AG04449 (cell line): Measurements from ENCODE around the gene PIGBOS1.
"Not testable (repeated sequence)": the region's sequence is repeated elsewhere in the genome, so short reads cannot be mapped to it uniquely, and the experiment has no call there.

ENCODE experiments used
- CTCF ChIA-PET: fragments of 350-600 bp; formaldehyde crosslinking; extraction: SDS; loops from one replicate; lab custom pipeline; 2021; ENCODE audit warnings: antibody characterized with exemption; lab: Yijun Ruan, JAX
- POLR2A ChIA-PET: fragments of 400-600, 350-600 bp; formaldehyde crosslinking; extraction: SDS; loops from one replicate; lab custom pipeline; 2020; ENCODE audit warnings: antibody characterized with exemption, inconsistent platforms; lab: Yijun Ruan, JAX
- DNase-seq: peaks from one replicate; pipeline ENCODE4 v3.0.0-alpha.2; 2010; ENCODE audit warnings: low read depth, low spot score
- H3K4me3 ChIP-seq: 2 replicates; pipeline ENCODE4 v1.5.1; 2011; ENCODE audit warnings: low read depth, mild to moderate bottlenecking, control low read depth, low read length
- CTCF ChIP-seq: IDR thresholded peaks from one replicate; pipeline ENCODE4 v1.5.1; 2011; ENCODE audit warnings: mild to moderate bottlenecking, moderate library complexity, low read length, control low read depth, inconsistent platforms; ENCODE audit not compliant: insufficient read depth; ENCODE audit errors: missing control alignments

PIGBOS1 gene

GRCh38 chr15:55283379-55284147, 35.4 kb downstream of the PIGBOS1 start:
- CTCF ChIA-PET = interaction anchor here (1.2 kb wide), 2 partner anchors 11 to 65 kb away, joined by 3 read pairs; no protein-coding TSS in a partner anchor
- POLR2A ChIA-PET = no interaction called here
- H3K4me3 ChIP-seq = no peak overlapping the region
- no peak for DNase-seq
- no peak for TF ChIP-seq CTCF

- TF ChIP-seq CTCF = no peak
- POLR2A ChIA-PET = interaction anchor here (0.7 to 1.1 kb wide), 3 partner anchors 61 to 93 kb away, joined by 3 to 5 read pairs (median 4); partner anchors contain the start of gene RSL24D1
- H3K4me3 ChIP-seq = no peak overlapping the region
- DNase-seq = no peak
- CTCF ChIA-PET = interaction anchor here (0.9 to 2.4 kb wide), 5 partner anchors 9 to 153 kb away, joined by 3 to 12 read pairs (median 3); no protein-coding TSS in a partner anchor
Measured at GRCh38 chr15:55282284-55282833, 36.6 kb downstream of the PIGBOS1 start.

GRCh38 chr15:55281517-55282228, 37.2 kb downstream of the PIGBOS1 start:
- no peak for DNase-seq
- TF ChIP-seq CTCF = no peak
- POLR2A ChIA-PET = interaction anchor here (0.7 to 1.1 kb wide), 3 partner anchors 60 to 93 kb away, joined by 3 to 5 read pairs (median 4); partner anchors contain the start of gene RSL24D1

GRCh38 chr15:55280589-55280988, 38.3 kb downstream of the PIGBOS1 start:
- CTCF ChIA-PET = interaction anchor here (0.6 to 2.4 kb wide), 3 partner anchors 10 to 84 kb away, joined by 3 to 12 read pairs (median 3); partner anchors contain the start of gene RSL24D1
- POLR2A ChIA-PET, DNase-seq, H3K4me3 ChIP-seq: not testable (repeated sequence)

More at GRCh38 chr15:55281517-55282228, 37.2 kb downstream of the PIGBOS1 start:
- CTCF ChIA-PET = interaction anchor here (0.9 to 2.4 kb wide), 5 partner anchors 9 to 154 kb away, joined by 3 to 12 read pairs (median 3); no protein-coding TSS in a partner anchor
- no peak overlapping the region for H3K4me3 ChIP-seq

GRCh38 chr15:55279746-55280351, 39.1 kb downstream of the PIGBOS1 start:
- TF ChIP-seq CTCF = no peak
- DNase-seq = no peak
- ChIA-PET POLR2A (no interaction called here), CTCF (interaction anchor here (0.5 kb wide), 1 partner anchor 10 kb away, joined by 3 read pairs; no protein-coding TSS in a partner anchor)
- no peak overlapping the region for H3K4me3 ChIP-seq

GRCh38 chr15:55279100-55279745, 39.7 kb downstream of the PIGBOS1 start:
- TF ChIP-seq CTCF = no peak
- no peak for DNase-seq
- ChIA-PET CTCF (interaction anchor here (0.5 kb wide), 1 partner anchor 9 kb away, joined by 3 read pairs; no protein-coding TSS in a partner anchor), POLR2A (no interaction called here)
- H3K4me3 ChIP-seq = no peak overlapping the region
